ENCODE results near the gene IL10RB.

The IL10RB gene

GRCh38 chr21:33327326-33327725 is 61.2 kb downstream of the IL10RB start:
- in situ Hi-C loops (cut with MboI; ENCODE audit: low sequenced_read_pairs) = no loop called here

GRCh38 chr21:33327792-33328433 is 61.7 kb downstream of the IL10RB start:
- in situ Hi-C loops (cut with MboI; ENCODE audit: low sequenced_read_pairs) = no loop called here

- in situ Hi-C loops (cut with MboI; ENCODE audit: low sequenced_read_pairs) = no loop called here
Measured at GRCh38 chr21:33330726-33331125, 64.6 kb downstream of the IL10RB start.

- in situ Hi-C loops (cut with MboI; ENCODE audit: low sequenced_read_pairs) = no loop called here
Measured at GRCh38 chr21:33332143-33332542, 66.0 kb downstream of the IL10RB start.

- in situ Hi-C loops (cut with MboI; ENCODE audit: low sequenced_read_pairs) = no loop called here
Measured at GRCh38 chr21:33334191-33334590, 68.0 kb downstream of the IL10RB start.

GRCh38 chr21:33334824-33335223 is 68.7 kb downstream of the IL10RB start:
- in situ Hi-C loops (cut with MboI; ENCODE audit: low sequenced_read_pairs) = no loop called here

- in situ Hi-C loops (cut with MboI; ENCODE audit: low sequenced_read_pairs) = no loop called here
Measured at GRCh38 chr21:33339135-33339534, 73.0 kb downstream of the IL10RB start.

GRCh38 chr21:33339918-33340317 is 73.8 kb downstream of the IL10RB start:
- in situ Hi-C loops (cut with MboI; ENCODE audit: low sequenced_read_pairs) = no loop called here

GRCh38 chr21:33345751-33346238 is 79.6 kb downstream of the IL10RB start:
- in situ Hi-C loops (cut with MboI; ENCODE audit: low sequenced_read_pairs) = no loop called here

All from hTERT RPE-1 (cell line).